CD4-positive, alpha-beta memory T cell (primary cell): ENCODE measurements around the gene UTS2R. TPM values are rescaled to one million over a fixed set of nuclear protein-coding genes. Genes with fewer than 3 reads are reported as not detected.

Experiments used
- CTCF ChIA-PET: fragments of 350-600 bp; sonication (Branson Sonifier 250); formaldehyde crosslinking; loops from one replicate; lab custom pipeline; 2021; ENCODE audit warnings: inconsistent platforms; ENCODE audit not compliant: partially characterized antibody; lab: Charles Lee
- POLR2A ChIA-PET: fragments of 350-600 bp; sonication (Branson Sonifier 250); formaldehyde crosslinking; loops from one replicate; lab custom pipeline; 2021; ENCODE audit not compliant: partially characterized antibody; lab: Charles Lee
- DNase-seq, 5 donors: peaks; one replicate each; pipeline versions ENCODE4 v3.0.0 to v3.0.0-alpha.2; 2020 to 2022; ENCODE audit warnings: mixed read lengths in 1 of 5
- H3K27ac ChIP-seq: one replicate; pipeline ENCODE4 v1.7.0; 2013; ENCODE audit warnings: low read depth, low read length
- H3K27me3 ChIP-seq: 2 replicates; pipeline ENCODE4 v1.7.0; 2013; ENCODE audit warnings: mild to moderate bottlenecking, low read length, moderate library complexity; ENCODE audit not compliant: insufficient read depth
- H3K36me3 ChIP-seq: 2 replicates; pipeline ENCODE4 v1.7.0; 2013; ENCODE audit warnings: mild to moderate bottlenecking, low read length, moderate library complexity; ENCODE audit not compliant: insufficient read depth
- H3K4me1 ChIP-seq: 2 replicates; pipeline ENCODE4 v1.7.0; 2013; ENCODE audit warnings: mild to moderate bottlenecking, low read length, moderate library complexity; ENCODE audit not compliant: insufficient read depth
- H3K4me3 ChIP-seq, 2 donors: one replicate each; pipeline ENCODE4 v1.7.0; 2013; ENCODE audit warnings: low read length in 2 of 2, mild to moderate bottlenecking in 1 of 2
- H3K9me3 ChIP-seq, 2 donors: one replicate each; pipeline ENCODE4 v1.7.0; 2013; ENCODE audit warnings: low read length in 2 of 2, control low read depth in 1 of 2; ENCODE audit not compliant: control insufficient read depth in 1 of 2
- H3K27ac Mint-ChIP-seq, 7 donors: one replicate each; pipeline ENCODE4 v1.8.0; 2020 to 2021; ENCODE audit warnings: mixed read lengths in 7 of 7, mild to moderate bottlenecking in 6 of 7, inconsistent platforms in 3 of 7, moderate library complexity in 3 of 7
- H3K27me3 Mint-ChIP-seq, 2 donors: one replicate each; pipeline ENCODE4 v1.8.0; 2020 to 2021; ENCODE audit warnings: mixed read lengths in 2 of 2
- H3K36me3 Mint-ChIP-seq, 2 donors: one replicate each; pipeline ENCODE4 v1.8.0; 2020 to 2021; ENCODE audit warnings: mixed read lengths in 2 of 2, inconsistent platforms in 1 of 2, mild to moderate bottlenecking in 1 of 2
- H3K4me1 Mint-ChIP-seq, 4 donors: one replicate each; pipeline ENCODE4 v1.8.0; 2020 to 2021; ENCODE audit warnings: mixed read lengths in 4 of 4, mild to moderate bottlenecking in 1 of 4
- H3K4me3 Mint-ChIP-seq, 8 donors: one replicate each; pipeline ENCODE4 v1.8.0; 2020 to 2021; ENCODE audit warnings: mixed read lengths in 8 of 8, mild to moderate bottlenecking in 7 of 8, moderate library complexity in 6 of 8, inconsistent platforms in 3 of 8
- H3K9me3 Mint-ChIP-seq, 8 donors: one replicate each; pipeline ENCODE4 v1.8.0; 2020 to 2021; ENCODE audit warnings: mixed read lengths in 8 of 8, mild to moderate bottlenecking in 5 of 8, inconsistent platforms in 3 of 8, moderate library complexity in 1 of 8
- intact Hi-C: fragments of 100-400 bp; cut with micrococcal nuclease; formaldehyde crosslinking; loops from one replicate; pipeline ENCODE4 v1.15.1; 2023
- polyA plus RNA-seq, 2 donors: library from polyadenylated mRNA; unstranded; fragments of 300-500 nt; fragmentation: Illumina TruSeq; gene quantifications; one replicate each; pipeline ENCODE4 v1.2.3, GENCODE V29; 2021
- total RNA-seq, 2 experiments: library from RNA; stranded (reverse); gene quantifications; one replicate each; pipeline ENCODE4 v1.2.3, GENCODE V29; 2021

UTS2R gene
- total and polyA plus RNA-seq, 4 experiments from 2014 or later, result not detected

GRCh38 chr17:82334622-82335394, 36.8 kb upstream of the UTS2R start:
- Mint-ChIP-seq H3K9me3 (no peaks in the 10 kb centered on the region), H3K4me1 (peaks cover 18 to 33% (median 24%) of the 10 kb centered on the region in 4 donors), H3K4me3 (peak overlapping the region; percentile 96 to 100 (median 99)), H3K27ac (peak overlapping the region; percentile 92 to 99 (median 98)), H3K36me3 (peaks cover 0 to 4% of the 10 kb centered on the region in 2 donors), H3K27me3 (peaks cover 0 to 2% of the 10 kb centered on the region in 2 donors)
- Histone ChIP-seq H3K27ac (peak overlapping the region; percentile 52), H3K27me3 (no peaks in the 10 kb centered on the region), H3K9me3 (no peaks in the 10 kb centered on the region), H3K4me3 (peak overlapping the region; percentile 58 to 73), H3K36me3 (no peaks in the 10 kb centered on the region), H3K4me1 (peaks cover 24% of the 10 kb centered on the region)
- ChIA-PET POLR2A (interaction anchor here (1.1 to 4.2 kb wide), 7 partner anchors 9 to 632 kb away, joined by 3 to 37 read pairs (median 6); partner anchors contain the start of genes CD7 and MRPL12), CTCF (no interaction called here)
- DNase-seq, result peak; percentile 19 to 38 (median 35)
- intact Hi-C loops, result no loop called here

- H3K4me1 ChIP-seq, result peaks cover 15% of the 10 kb centered on the region
- no peak for DNase-seq
- Mint-ChIP-seq H3K4me3 (no peak overlapping the region), H3K27ac (peak overlapping the region in 1 of 7 donors; percentile 26), H3K9me3 (no peaks in the 10 kb centered on the region), H3K4me1 (peaks cover 13 to 24% (median 17%) of the 10 kb centered on the region in 4 donors), H3K27me3 (peaks cover 0 to 2% of the 10 kb centered on the region in 2 donors), H3K36me3 (peaks cover 0 to 4% of the 10 kb centered on the region in 2 donors)
- H3K9me3 ChIP-seq, result no peaks in the 10 kb centered on the region
- ChIA-PET POLR2A (no interaction called here), CTCF (no interaction called here)
- H3K4me3 ChIP-seq, result no peak overlapping the region
- H3K36me3 ChIP-seq, result no peaks in the 10 kb centered on the region
- H3K27ac ChIP-seq, result no peak overlapping the region
- intact Hi-C loops, result no loop called here
- H3K27me3 ChIP-seq, result no peaks in the 10 kb centered on the region
Measured at GRCh38 chr17:82338858-82339633, 32.5 kb upstream of the UTS2R start.

GRCh38 chr17:82339634-82340580, 31.7 kb upstream of the UTS2R start:
- Mint-ChIP-seq H3K27ac (no peak overlapping the region), H3K4me3 (no peak overlapping the region), H3K27me3 (peaks cover 0 to 1% of the 10 kb centered on the region in 2 donors), H3K9me3 (no peaks in the 10 kb centered on the region), H3K4me1 (peaks cover 10 to 20% (median 13%) of the 10 kb centered on the region in 4 donors), H3K36me3 (peaks cover 0 to 3% of the 10 kb centered on the region in 2 donors)
- no peaks in the 10 kb centered on the region for H3K9me3 ChIP-seq
- H3K27ac ChIP-seq, result no peak overlapping the region
- CTCF ChIA-PET, result no interaction called here
- H3K36me3 ChIP-seq, result no peaks in the 10 kb centered on the region
- no peak for DNase-seq
- H3K4me1 ChIP-seq, result peaks cover 6% of the 10 kb centered on the region
- POLR2A ChIA-PET, result no interaction called here
- intact Hi-C loops, result no loop called here
- no peaks in the 10 kb centered on the region for H3K27me3 ChIP-seq
- H3K4me3 ChIP-seq, result no peak overlapping the region

- ChIA-PET CTCF (no interaction called here), POLR2A (interaction anchor here (2.5 kb wide), 1 partner anchor 9 kb away, joined by 7 read pairs; the partner anchor contains the start of gene SECTM1)
- H3K4me1 ChIP-seq, result peaks cover 6% of the 10 kb centered on the region
- peaks cover 7 to 14% (median 8%) of the 10 kb centered on the region in 4 donors for H3K4me1 Mint-ChIP-seq
- H3K9me3 Mint-ChIP-seq, result no peaks in the 10 kb centered on the region
- no peaks in the 10 kb centered on the region for H3K36me3 ChIP-seq
- no peaks in the 10 kb centered on the region for H3K36me3 Mint-ChIP-seq
- no peaks in the 10 kb centered on the region for H3K27me3 Mint-ChIP-seq
- no peak for DNase-seq
- no peak overlapping the region for H3K27ac ChIP-seq
- no peak overlapping the region for H3K4me3 Mint-ChIP-seq
- no peak overlapping the region for H3K27ac Mint-ChIP-seq
- H3K9me3 ChIP-seq, result no peaks in the 10 kb centered on the region
- no peaks in the 10 kb centered on the region for H3K27me3 ChIP-seq
- H3K4me3 ChIP-seq, result no peak overlapping the region
- intact Hi-C loops, result no loop called here
Measured at GRCh38 chr17:82342361-82343079, 29.0 kb upstream of the UTS2R start.

GRCh38 chr17:82343560-82343959, 28.0 kb upstream of the UTS2R start:
- intact Hi-C loops, result no loop called here
- DNase-seq, result no peak
- Histone ChIP-seq H3K4me1 (peaks cover 6% of the 10 kb centered on the region), H3K36me3 (no peaks in the 10 kb centered on the region), H3K4me3 (no peak overlapping the region), H3K27me3 (no peaks in the 10 kb centered on the region), H3K27ac (no peak overlapping the region), H3K9me3 (no peaks in the 10 kb centered on the region)
- peaks cover 6 to 11% (median 8%) of the 10 kb centered on the region in 4 donors for H3K4me1 Mint-ChIP-seq
- H3K36me3 Mint-ChIP-seq, result no peaks in the 10 kb centered on the region
- H3K4me3 Mint-ChIP-seq, result no peak overlapping the region
- no peaks in the 10 kb centered on the region for H3K9me3 Mint-ChIP-seq
- POLR2A ChIA-PET, result interaction anchor here (2.5 kb wide), 1 partner anchor 10 kb away, joined by 7 read pairs; the partner anchor contains the start of gene SECTM1
- H3K27me3 Mint-ChIP-seq, result peaks cover 0 to under 1% of the 10 kb centered on the region in 2 donors
- H3K27ac Mint-ChIP-seq, result no peak overlapping the region
- CTCF ChIA-PET, result interaction anchor here (0.6 to 0.8 kb wide), 3 partner anchors 71 to 211 kb away, joined by 3 to 5 read pairs (median 3); no protein-coding TSS in a partner anchor

GRCh38 chr17:82344175-82344907, 27.2 kb upstream of the UTS2R start:
- Histone ChIP-seq H3K27ac (no peak overlapping the region), H3K27me3 (no peaks in the 10 kb centered on the region), H3K4me1 (peaks cover 6% of the 10 kb centered on the region), H3K4me3 (no peak overlapping the region), H3K9me3 (no peaks in the 10 kb centered on the region), H3K36me3 (no peaks in the 10 kb centered on the region)
- intact Hi-C loops, result no loop called here
- peaks cover 0 to 7% (median 4%) of the 10 kb centered on the region in 4 donors for H3K4me1 Mint-ChIP-seq
- H3K36me3 Mint-ChIP-seq, result no peaks in the 10 kb centered on the region
- H3K27ac Mint-ChIP-seq, result no peak overlapping the region
- H3K27me3 Mint-ChIP-seq, result peaks cover 2% of the 10 kb centered on the region in 2 donors
- H3K4me3 Mint-ChIP-seq, result no peak overlapping the region
- ChIA-PET CTCF (interaction anchor here (0.6 to 0.8 kb wide), 3 partner anchors 71 to 210 kb away, joined by 3 to 5 read pairs (median 3); no protein-coding TSS in a partner anchor), POLR2A (interaction anchor here (1.2 to 2.5 kb wide), 2 partner anchors 11 to 46 kb away, joined by 3 to 7 read pairs; partner anchors contain the start of gene SECTM1)
- H3K9me3 Mint-ChIP-seq, result no peaks in the 10 kb centered on the region
- no peak for DNase-seq
